ENCODE data around the gene PRLHR.

- TF ChIP-seq CTCF (conservative IDR thresholded peaks at IDR 0.05 in 1 of 2, IDR thresholded peaks at IDR 0.05 in 1 of 2; ENCODE audit: low read depth in 1 of 2, low read length in 2 of 2) (no peak), EZH2 (IDR thresholded peaks at IDR 0.05; ENCODE audit: low read length, missing control alignments) (no peak)
Measured at GRCh38 chr10:118587881-118588651, 7.4 kb downstream of the PRLHR start.

Data from fibroblast of lung (primary cell).